GM19452 (cell line): Measurements from ENCODE around the gene ZFYVE9.
"Not testable (repeated sequence)": the region's sequence is repeated elsewhere in the genome, so short reads cannot be mapped to it uniquely, and the experiment has no call there.

ENCODE experiments used
- ATAC-seq: cut with Tn5 transposase; IDR thresholded peaks from one replicate; pipeline ENCODE4 v1.9.1; 2021; ENCODE audit not compliant: unreplicated experiment

ZFYVE9 gene

GRCh38 chr1:52367272-52367671 is 225.4 kb downstream of the ZFYVE9 start:
- ATAC-seq, result no peak

GRCh38 chr1:52368383-52369172 is 226.7 kb downstream of the ZFYVE9 start:
- no peak for ATAC-seq

- not testable (repeated sequence) for ATAC-seq
Observed at GRCh38 chr1:52369851-52370250, 228.0 kb downstream of the ZFYVE9 start.

GRCh38 chr1:52385376-52385775 is 243.5 kb downstream of the ZFYVE9 start:
- no peak for ATAC-seq

- ATAC-seq, result no peak
Observed at GRCh38 chr1:52386458-52386857, 244.6 kb downstream of the ZFYVE9 start.

GRCh38 chr1:52393174-52393573 is 251.3 kb downstream of the ZFYVE9 start:
- ATAC-seq, result no peak
